ENCODE results near the gene MMP3. TPM values are rescaled to one million over a fixed set of nuclear protein-coding genes. Genes with fewer than 3 reads are reported as not detected.
A peak's percentile ranks its signal among the peaks of the same experiment; 100 is the strongest.

MMP3 gene
- total RNA-seq, 1 experiment from 2014 or later = not detected

- TF ChIP-seq, protein P1, sequence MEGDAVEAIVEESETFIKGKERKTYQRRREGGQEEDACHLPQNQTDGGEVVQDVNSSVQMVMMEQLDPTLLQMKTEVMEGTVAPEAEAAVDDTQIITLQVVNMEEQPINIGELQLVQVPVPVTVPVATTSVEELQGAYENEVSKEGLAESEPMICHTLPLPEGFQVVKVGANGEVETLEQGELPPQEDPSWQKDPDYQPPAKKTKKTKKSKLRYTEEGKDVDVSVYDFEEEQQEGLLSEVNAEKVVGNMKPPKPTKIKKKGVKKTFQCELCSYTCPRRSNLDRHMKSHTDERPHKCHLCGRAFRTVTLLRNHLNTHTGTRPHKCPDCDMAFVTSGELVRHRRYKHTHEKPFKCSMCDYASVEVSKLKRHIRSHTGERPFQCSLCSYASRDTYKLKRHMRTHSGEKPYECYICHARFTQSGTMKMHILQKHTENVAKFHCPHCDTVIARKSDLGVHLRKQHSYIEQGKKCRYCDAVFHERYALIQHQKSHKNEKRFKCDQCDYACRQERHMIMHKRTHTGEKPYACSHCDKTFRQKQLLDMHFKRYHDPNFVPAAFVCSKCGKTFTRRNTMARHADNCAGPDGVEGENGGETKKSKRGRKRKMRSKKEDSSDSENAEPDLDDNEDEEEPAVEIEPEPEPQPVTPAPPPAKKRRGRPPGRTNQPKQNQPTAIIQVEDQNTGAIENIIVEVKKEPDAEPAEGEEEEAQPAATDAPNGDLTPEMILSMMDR (conservative IDR thresholded peaks at IDR 0.05) = no peak
- no peak for TF ChIP-seq EZH2 (IDR thresholded peaks at IDR 0.05; ENCODE audit: low read depth)
- Histone ChIP-seq H4K20me1 (ENCODE audit: insufficient read depth) (no peaks in the 10 kb centered on the region), H3F3A (ENCODE audit: insufficient read depth, low read depth) (peaks cover 13% of the 10 kb centered on the region; the same call in 1 of the 2 replicates), H2AFZ (no peak overlapping the region), H3K9me2 (ENCODE audit: insufficient read depth) (no peaks in the 10 kb centered on the region), H3K27ac (no peak overlapping the region), H3K36me3 (ENCODE audit: low read depth) (no peaks in the 10 kb centered on the region), H3K4me1 (replicated peaks; ENCODE audit: insufficient read depth) (peaks cover 26% of the 10 kb centered on the region), H3K9me3 (ENCODE audit: insufficient read depth, low read depth) (no peaks in the 10 kb centered on the region; the same call in 1 of the 2 replicates), H3K27me3 (ENCODE audit: insufficient read depth, low read depth) (no peaks in the 10 kb centered on the region), H3K4me2 (no peak overlapping the region), H3K4me3 (no peak overlapping the region), H3K79me2 (ENCODE audit: low read depth) (no peaks in the 10 kb centered on the region)
- CTCF ChIA-PET = interaction anchor here (1.1 kb wide), 1 partner anchor 78 kb away, joined by 4 read pairs; no protein-coding TSS in a partner anchor
- POLR2A ChIA-PET (ENCODE audit: unreplicated experiment) = no interaction called here
- peak in 1 of 2 experiments; percentile 5 for DNase-seq
- intact Hi-C loops (cut with micrococcal nuclease; ENCODE audit: unreplicated experiment) = no loop called here
- no TSS peak for BruUV-seq (replicated peaks)
Observed at GRCh38 chr11:102837156-102837555, 6.3 kb downstream of the MMP3 start.

DNA sequence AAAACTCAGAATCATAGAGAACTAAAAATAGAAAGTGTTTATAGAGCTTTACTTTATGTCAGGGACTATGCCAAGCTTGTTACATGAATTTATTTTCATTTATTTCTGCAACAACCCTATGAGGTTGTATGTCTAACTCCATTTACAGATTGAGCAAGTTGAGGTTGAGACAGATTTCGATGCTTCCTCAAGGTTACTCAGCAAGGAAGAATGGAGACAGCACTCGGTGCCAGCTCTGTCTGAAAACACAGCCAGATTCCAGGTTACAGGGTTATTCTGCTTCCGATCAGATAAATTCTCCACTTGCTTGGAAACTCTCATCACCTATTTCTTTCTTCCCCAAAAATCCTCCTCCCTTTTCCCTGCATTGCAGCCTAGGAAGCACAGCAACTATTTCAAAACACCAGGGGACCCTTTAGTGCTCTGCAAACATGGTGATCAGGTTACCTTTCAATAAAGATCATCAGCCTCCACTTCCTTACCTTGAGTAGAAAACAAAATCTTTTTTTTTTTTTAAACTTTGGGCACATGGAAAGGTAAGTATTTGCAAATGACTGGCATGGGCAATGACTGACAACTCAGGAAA, 7.0 kb downstream of the MMP3 start:
- Histone ChIP-seq H3K79me2 (ENCODE audit: low read depth) (no peaks in the 10 kb centered on the region), H3K36me3 (ENCODE audit: low read depth) (no peaks in the 10 kb centered on the region), H3K9me3 (ENCODE audit: insufficient read depth, low read depth) (no peaks in the 10 kb centered on the region; the same call in 1 of the 2 replicates), H3K4me3 (no peak overlapping the region), H3K27me3 (ENCODE audit: insufficient read depth, low read depth) (no peaks in the 10 kb centered on the region), H4K20me1 (ENCODE audit: insufficient read depth) (no peaks in the 10 kb centered on the region), H3K27ac (no peak overlapping the region), H3K4me1 (replicated peaks; ENCODE audit: insufficient read depth) (peaks cover 26% of the 10 kb centered on the region), H3F3A (ENCODE audit: insufficient read depth, low read depth) (peaks cover 13% of the 10 kb centered on the region; the same call in 1 of the 2 replicates), H3K9me2 (ENCODE audit: insufficient read depth) (no peaks in the 10 kb centered on the region), H2AFZ (no peak overlapping the region), H3K4me2 (peak overlapping the region; percentile 16; the same call in 1 of the 2 replicates)
- BruUV-seq (replicated peaks) = no TSS peak
- peak in 1 of 2 experiments; percentile 41 for DNase-seq
- POLR2A ChIA-PET (ENCODE audit: unreplicated experiment) = no interaction called here
- TF ChIP-seq, protein P1 (conservative IDR thresholded peaks at IDR 0.05) = no peak
- no peak for TF ChIP-seq EZH2 (IDR thresholded peaks at IDR 0.05; ENCODE audit: low read depth)
- intact Hi-C loops (cut with micrococcal nuclease; ENCODE audit: unreplicated experiment) = no loop called here
- CTCF ChIA-PET = interaction anchor here (1.1 kb wide), 1 partner anchor 78 kb away, joined by 4 read pairs; no protein-coding TSS in a partner anchor

DNA sequence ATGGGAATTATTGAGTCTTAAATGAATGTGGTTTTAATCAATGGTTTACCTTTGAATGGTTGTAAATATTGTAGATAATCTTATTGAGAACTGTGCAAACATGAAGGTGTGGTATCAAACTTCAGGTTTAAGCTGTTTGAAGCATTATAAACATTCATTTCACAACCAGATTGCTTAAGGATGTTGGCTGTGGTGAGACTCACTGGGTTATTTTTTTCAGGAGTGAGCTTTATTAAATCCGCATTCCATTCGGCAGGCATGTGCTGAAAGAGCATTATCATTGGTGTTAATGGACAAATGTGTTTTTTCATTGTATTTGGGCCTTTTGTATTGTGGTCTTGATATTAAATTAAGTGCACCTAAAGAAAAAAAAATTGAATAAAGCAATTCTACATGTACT, 9.7 kb downstream of the MMP3 start:
- no peak overlapping the region for H3K4me2 ChIP-seq
- ChIA-PET CTCF (no interaction called here), POLR2A (ENCODE audit: unreplicated experiment) (no interaction called here)
- no peak for DNase-seq
- H3K9me2 ChIP-seq (ENCODE audit: insufficient read depth) = no peaks in the 10 kb centered on the region
- no peak overlapping the region for H3K27ac ChIP-seq
- intact Hi-C loops (cut with micrococcal nuclease; ENCODE audit: unreplicated experiment) = no loop called here
- TF ChIP-seq EZH2 (IDR thresholded peaks at IDR 0.05; ENCODE audit: low read depth) = no peak
- TF ChIP-seq, protein P1 (conservative IDR thresholded peaks at IDR 0.05) = no peak
- no peak overlapping the region for H3K4me3 ChIP-seq
- no peaks in the 10 kb centered on the region for H3K36me3 ChIP-seq (ENCODE audit: low read depth)
- BruUV-seq (replicated peaks) = no TSS peak
- no peaks in the 10 kb centered on the region for H3K79me2 ChIP-seq (ENCODE audit: low read depth)
- peaks cover 13% of the 10 kb centered on the region; the same call in 1 of the 2 replicates for H3F3A ChIP-seq (ENCODE audit: insufficient read depth, low read depth)
- H2AFZ ChIP-seq = no peak overlapping the region
- H4K20me1 ChIP-seq (ENCODE audit: insufficient read depth) = no peaks in the 10 kb centered on the region
- H3K4me1 ChIP-seq (replicated peaks; ENCODE audit: insufficient read depth) = peaks cover 26% of the 10 kb centered on the region
- H3K27me3 ChIP-seq (ENCODE audit: insufficient read depth, low read depth) = no peaks in the 10 kb centered on the region
- H3K9me3 ChIP-seq (ENCODE audit: insufficient read depth, low read depth) = no peaks in the 10 kb centered on the region; the same call in 1 of the 2 replicates

Measured in PC-9 (cell line).